ENCODE data around the gene TTLL11.
A peak's percentile ranks its signal among the peaks of the same experiment; 100 is the strongest.

TTLL11 gene

GRCh38 chr9:121966706-121967105, 126.4 kb downstream of the TTLL11 start:
- no peak for TF ChIP-seq CTCF (conservative IDR thresholded peaks at IDR 0.05; ENCODE audit: low read depth)
- ChIA-PET POLR2A (ENCODE audit: low non-redundant PET) (no interaction called here), CTCF (no interaction called here)
- no peak for DNase-seq (ENCODE audit: low spot score)
- no peak overlapping the region for H3K27ac ChIP-seq

- H3K27ac ChIP-seq, result peak overlapping the region; percentile 95
- ChIA-PET CTCF (no interaction called here), POLR2A (ENCODE audit: low non-redundant PET) (no interaction called here)
- DNase-seq (ENCODE audit: low spot score), result peak; percentile 91
- TF ChIP-seq CTCF (conservative IDR thresholded peaks at IDR 0.05; ENCODE audit: low read depth), result no peak
Observed at GRCh38 chr9:121963528-121963995, 129.5 kb downstream of the TTLL11 start.

GRCh38 chr9:121962421-121962820, 130.7 kb downstream of the TTLL11 start:
- TF ChIP-seq CTCF (conservative IDR thresholded peaks at IDR 0.05; ENCODE audit: low read depth), result no peak
- ChIA-PET POLR2A (ENCODE audit: low non-redundant PET) (no interaction called here), CTCF (no interaction called here)
- peak; percentile 24 for DNase-seq (ENCODE audit: low spot score)
- H3K27ac ChIP-seq, result peak overlapping the region; percentile 95

GRCh38 chr9:121960665-121961064, 132.4 kb downstream of the TTLL11 start:
- TF ChIP-seq CTCF (conservative IDR thresholded peaks at IDR 0.05; ENCODE audit: low read depth), result no peak
- CTCF ChIA-PET, result no interaction called here
- H3K27ac ChIP-seq, result peak overlapping the region; percentile 5; the same call in 1 of the 2 replicates
- POLR2A ChIA-PET (ENCODE audit: low non-redundant PET), result no interaction called here
- no peak for DNase-seq (ENCODE audit: low spot score)

GRCh38 chr9:121958530-121958929, 134.6 kb downstream of the TTLL11 start:
- ChIA-PET POLR2A (ENCODE audit: low non-redundant PET) (no interaction called here), CTCF (interaction anchor here (0.5 to 0.7 kb wide), 2 partner anchors 13 to 17 kb away, joined by 3 read pairs; no protein-coding TSS in a partner anchor)
- H3K27ac ChIP-seq, result peak overlapping the region; percentile 0; the same call in 1 of the 2 replicates
- DNase-seq (ENCODE audit: low spot score), result no peak
- TF ChIP-seq CTCF (conservative IDR thresholded peaks at IDR 0.05; ENCODE audit: low read depth), result no peak

GRCh38 chr9:121956808-121957207, 136.3 kb downstream of the TTLL11 start:
- TF ChIP-seq CTCF (conservative IDR thresholded peaks at IDR 0.05; ENCODE audit: low read depth), result no peak
- peak overlapping the region; percentile 47 for H3K27ac ChIP-seq
- peak; percentile 51 for DNase-seq (ENCODE audit: low spot score)
- ChIA-PET CTCF (no interaction called here), POLR2A (ENCODE audit: low non-redundant PET) (interaction anchor here (0.6 kb wide), 1 partner anchor 15 kb away, joined by 3 read pairs; no protein-coding TSS in a partner anchor)

All from RWPE1 (cell line).